ENCODE results near the gene NCK2. TPM values are rescaled to one million over a fixed set of nuclear protein-coding genes. Genes with fewer than 3 reads are reported as not detected.
A peak's percentile ranks its signal among the peaks of the same experiment; 100 is the strongest.

The NCK2 gene
- total RNA-seq, 4 donors from 2014 or later = 14.7 to 47.5 (median 29.3) TPM

GRCh38 chr2:105772362-105772761 lies 27.6 kb downstream of the NCK2 start:
- Histone ChIP-seq H3K27ac (peak overlapping the region in 1 of 2 donors; percentile 52), H3K36me3 (no peaks in the 10 kb centered on the region), H3K4me3 (no peak overlapping the region), H3K9me3 (no peaks in the 10 kb centered on the region), H3K4me1 (peaks cover 0 to 14% of the 10 kb centered on the region in 2 donors), H3K27me3 (no peaks in the 10 kb centered on the region)
- no peak for TF ChIP-seq CTCF (IDR thresholded peaks at IDR 0.05)
- no peak for TF ChIP-seq POLR2A (IDR thresholded peaks at IDR 0.05)
- intact Hi-C loops (cut with DNase I; ENCODE audit: low total_unique reads) = no loop called here
- no peak for DNase-seq

GRCh38 chr2:105773568-105773967 lies 28.9 kb downstream of the NCK2 start:
- H3K36me3 ChIP-seq = no peaks in the 10 kb centered on the region
- DNase-seq = no peak
- TF ChIP-seq POLR2A (IDR thresholded peaks at IDR 0.05) = no peak
- no peak for TF ChIP-seq CTCF (IDR thresholded peaks at IDR 0.05)
- H3K27ac ChIP-seq = no peak overlapping the region
- H3K4me1 ChIP-seq = peaks cover 0 to 14% of the 10 kb centered on the region in 2 donors
- H3K27me3 ChIP-seq = no peaks in the 10 kb centered on the region
- H3K9me3 ChIP-seq = no peaks in the 10 kb centered on the region
- H3K4me3 ChIP-seq = no peak overlapping the region
- intact Hi-C loops (cut with DNase I; ENCODE audit: low total_unique reads) = no loop called here

GRCh38 chr2:105774781-105775337 lies 30.1 kb downstream of the NCK2 start:
- intact Hi-C loops (cut with DNase I; ENCODE audit: low total_unique reads) = no loop called here
- DNase-seq = no peak
- no peaks in the 10 kb centered on the region for H3K27me3 ChIP-seq
- peaks cover 0 to 7% of the 10 kb centered on the region in 2 donors for H3K4me1 ChIP-seq
- H3K9me3 ChIP-seq = no peaks in the 10 kb centered on the region
- no peak overlapping the region for H3K27ac ChIP-seq
- TF ChIP-seq CTCF (IDR thresholded peaks at IDR 0.05) = no peak
- no peak for TF ChIP-seq POLR2A (IDR thresholded peaks at IDR 0.05)
- H3K36me3 ChIP-seq = no peaks in the 10 kb centered on the region
- no peak overlapping the region for H3K4me3 ChIP-seq

GRCh38 chr2:105775809-105776559 lies 31.3 kb downstream of the NCK2 start:
- Histone ChIP-seq H3K27me3 (no peaks in the 10 kb centered on the region), H3K4me3 (no peak overlapping the region), H3K4me1 (peaks cover 0 to 7% of the 10 kb centered on the region in 2 donors), H3K36me3 (no peaks in the 10 kb centered on the region), H3K9me3 (no peaks in the 10 kb centered on the region), H3K27ac (no peak overlapping the region)
- no peak for DNase-seq
- no peak for TF ChIP-seq POLR2A (IDR thresholded peaks at IDR 0.05)
- no peak for TF ChIP-seq CTCF (IDR thresholded peaks at IDR 0.05)
- intact Hi-C loops (cut with DNase I; ENCODE audit: low total_unique reads) = no loop called here

DNA sequence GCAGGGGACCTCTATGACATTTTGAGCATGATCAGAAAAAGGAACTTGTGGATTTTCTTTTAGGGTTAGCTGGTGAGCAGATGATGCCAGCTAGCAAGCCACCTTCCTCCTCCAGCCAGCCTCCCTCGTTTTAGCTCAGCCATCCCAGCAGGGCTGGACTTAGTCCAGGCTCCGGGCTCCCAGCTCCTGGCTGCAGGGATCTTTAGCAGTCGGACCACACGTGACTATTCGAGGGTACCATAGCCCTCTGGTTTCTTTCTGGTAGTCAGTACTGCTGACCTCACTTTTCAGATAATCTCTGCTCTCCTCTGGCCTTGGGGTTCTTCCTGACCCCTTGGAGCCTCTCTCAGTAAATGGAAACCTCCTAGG lies 31.8 kb downstream of the NCK2 start:
- no peak for DNase-seq
- Histone ChIP-seq H3K27ac (no peak overlapping the region), H3K27me3 (no peaks in the 10 kb centered on the region), H3K9me3 (no peaks in the 10 kb centered on the region), H3K4me3 (no peak overlapping the region), H3K4me1 (peaks cover 0 to 7% of the 10 kb centered on the region in 2 donors), H3K36me3 (no peaks in the 10 kb centered on the region)
- intact Hi-C loops (cut with DNase I; ENCODE audit: low total_unique reads) = no loop called here
- TF ChIP-seq CTCF (IDR thresholded peaks at IDR 0.05) (no peak), POLR2A (IDR thresholded peaks at IDR 0.05) (no peak)
